ENCODE measurements around the gene PACRG. TPM values are rescaled to one million over a fixed set of nuclear protein-coding genes. Genes with fewer than 3 reads are reported as not detected.

Gene PACRG
- total and polyA plus RNA-seq, 2 experiments from 2014 or later = not detected

- WGBS, 2 experiments (ENCODE audit: low coverage in 1 of 2, low lambda C conversion rate in 2 of 2, missing lambda C conversion rate in 2 of 2) = 95 to 98% methylated on average over 6 of the region's 6 CpGs
- H3K27ac ChIP-seq = no peak overlapping the region
- DNase-seq = no peak
- no peaks in the 10 kb centered on the region for H3K9me2 ChIP-seq (ENCODE audit: insufficient read depth)
- no peaks in the 10 kb centered on the region for H4K20me1 ChIP-seq (ENCODE audit: insufficient read depth)
- H3K4me1 ChIP-seq (ENCODE audit: insufficient read depth) = peaks cover 26% of the 10 kb centered on the region
- no peaks in the 10 kb centered on the region for H3K36me3 ChIP-seq (ENCODE audit: low read depth)
- no peak for TF ChIP-seq EZH2 (IDR thresholded peaks at IDR 0.05; ENCODE audit: insufficient read depth, poor library complexity, severe bottlenecking)
- TF ChIP-seq EZH2phosphoT487 (IDR thresholded peaks at IDR 0.05; ENCODE audit: insufficient read depth, low read depth) = no peak
- no peaks in the 10 kb centered on the region for H3K79me2 ChIP-seq (ENCODE audit: insufficient read depth)
- no peaks in the 10 kb centered on the region for H3K27me3 ChIP-seq (replicated peaks; ENCODE audit: insufficient read depth)
- no peak overlapping the region for H3K4me2 ChIP-seq (ENCODE audit: unreplicated experiment)
- no peak overlapping the region for H2AFZ ChIP-seq
- in situ Hi-C loops (cut with MboI) = no loop called here
- no peaks in the 10 kb centered on the region for H3K9me3 ChIP-seq (ENCODE audit: low read depth)
- peaks cover 24% of the 10 kb centered on the region for H3F3A ChIP-seq (ENCODE audit: insufficient read depth)
- H3K9ac ChIP-seq = no peak overlapping the region
- H3K4me3 ChIP-seq = no peak overlapping the region
Observed at GRCh38 chr6:163356743-163357142, 629.0 kb downstream of the PACRG start.

- 82 to 87% methylated on average over 13 of the region's 13 CpGs for WGBS, 2 experiments (ENCODE audit: low coverage in 1 of 2, low lambda C conversion rate in 2 of 2, missing lambda C conversion rate in 2 of 2)
Observed at GRCh38 chr6:163364641-163365040, 636.9 kb downstream of the PACRG start.

More at GRCh38 chr6:163364641-163365040, 636.9 kb downstream of the PACRG start:
- in situ Hi-C loops (cut with MboI) = no loop called here
- Histone ChIP-seq H3F3A (ENCODE audit: insufficient read depth) (no peaks in the 10 kb centered on the region), H3K4me1 (ENCODE audit: insufficient read depth) (no peaks in the 10 kb centered on the region), H3K4me2 (ENCODE audit: unreplicated experiment) (no peak overlapping the region), H3K27me3 (replicated peaks; ENCODE audit: insufficient read depth) (no peaks in the 10 kb centered on the region), H4K20me1 (ENCODE audit: insufficient read depth) (no peaks in the 10 kb centered on the region), H3K36me3 (ENCODE audit: low read depth) (no peaks in the 10 kb centered on the region), H3K9ac (no peak overlapping the region), H3K9me3 (ENCODE audit: low read depth) (no peaks in the 10 kb centered on the region), H3K27ac (no peak overlapping the region), H3K79me2 (ENCODE audit: insufficient read depth) (no peaks in the 10 kb centered on the region), H3K9me2 (ENCODE audit: insufficient read depth) (no peaks in the 10 kb centered on the region), H2AFZ (no peak overlapping the region), H3K4me3 (no peak overlapping the region)
- DNase-seq = no peak
- TF ChIP-seq EZH2 (IDR thresholded peaks at IDR 0.05; ENCODE audit: insufficient read depth, poor library complexity, severe bottlenecking) (no peak), EZH2phosphoT487 (IDR thresholded peaks at IDR 0.05; ENCODE audit: insufficient read depth, low read depth) (no peak)

Small RNA genes within 50 kb of the gene (small RNA-seq; reads per million reads assigned to genes)
- gene AL031121.1 (ENCODE audit: low read depth, low replicate concordance) (not detected), gene AL590286.1 (ENCODE audit: low read depth, low replicate concordance) (not detected)

Other genes with a start within 250 kb of the PACRG start
- gene PRKN, start 208 bp upstream of the PACRG start, total RNA-seq (2014; rRNA removed; shearing (Covaris generic)) = 0.63 and 2.3 TPM in 2 replicates
- 1.2 and 1.4 TPM in 2 replicates for gene PRKN, start 208 bp upstream of the PACRG start, polyA plus RNA-seq (2016; fragmentation: Nextera tagmentation; extraction: Ambion mirVana)